WERI-Rb-1 (cell line): ENCODE measurements around the gene CTSA.

ENCODE experiments used
- DNase-seq: peaks from one replicate; pipeline ENCODE4 v3.0.0-alpha.2; 2020
- H3K27ac ChIP-seq: fragments of 250-450 bp; sonication (Bioruptor Pico); 2 replicates; pipeline ENCODE4 v1.5.1; 2020; ENCODE audit warnings: mild to moderate bottlenecking, moderate library complexity
- H3K27me3 ChIP-seq: fragments of 250-450 bp; sonication (Bioruptor Pico); 2 replicates; pipeline ENCODE4 v1.5.1; 2021; ENCODE audit warnings: mild to moderate bottlenecking, low read depth, moderate library complexity; ENCODE audit not compliant: insufficient read depth, severe bottlenecking
- H3K36me3 ChIP-seq: fragments of 250-450 bp; sonication (Bioruptor Pico); 2 replicates; pipeline ENCODE4 v1.5.1; 2020; ENCODE audit warnings: mild to moderate bottlenecking, moderate library complexity
- H3K4me3 ChIP-seq: 2 replicates; pipeline ENCODE4 v1.5.1; 2011; ENCODE audit warnings: low read depth, mild to moderate bottlenecking, control low read depth, low read length
- H3K9me3 ChIP-seq: fragments of 250-450 bp; sonication (Bioruptor Pico); 2 replicates; pipeline ENCODE4 v1.5.1; 2021; ENCODE audit warnings: mild to moderate bottlenecking, moderate library complexity; ENCODE audit not compliant: severe bottlenecking
- TF ChIP-seq, protein P1 (sequence below): IDR thresholded peaks from 2 replicates; pipeline ENCODE4 v1.5.1; 2011; ENCODE audit warnings: low read depth, mild to moderate bottlenecking, control low read depth, inconsistent platforms, low read length

Gene CTSA

DNA sequence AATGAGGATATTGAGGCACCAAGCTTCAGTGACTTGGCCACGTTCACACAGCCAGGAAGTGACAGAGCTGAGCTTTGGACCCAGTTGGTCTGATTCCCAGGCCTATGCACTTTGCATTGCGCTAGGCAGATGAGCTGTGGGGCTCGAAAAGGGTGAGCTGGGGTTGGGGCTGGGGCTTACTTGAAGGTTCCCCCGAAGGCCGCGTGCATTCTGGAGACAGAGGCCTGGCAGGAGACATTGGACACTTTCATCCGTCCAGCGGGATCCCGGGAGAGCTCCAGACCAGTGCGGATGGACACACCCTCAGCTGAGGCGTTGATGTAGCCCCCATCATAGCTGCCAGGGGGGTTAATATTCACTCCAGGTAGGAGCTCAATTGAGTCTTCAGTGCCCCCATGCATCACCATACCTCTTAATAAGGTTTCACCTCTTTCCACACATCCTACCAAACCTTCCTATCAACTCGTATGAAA, 18.2 kb downstream of the CTSA start:
- TF ChIP-seq, protein P1, sequence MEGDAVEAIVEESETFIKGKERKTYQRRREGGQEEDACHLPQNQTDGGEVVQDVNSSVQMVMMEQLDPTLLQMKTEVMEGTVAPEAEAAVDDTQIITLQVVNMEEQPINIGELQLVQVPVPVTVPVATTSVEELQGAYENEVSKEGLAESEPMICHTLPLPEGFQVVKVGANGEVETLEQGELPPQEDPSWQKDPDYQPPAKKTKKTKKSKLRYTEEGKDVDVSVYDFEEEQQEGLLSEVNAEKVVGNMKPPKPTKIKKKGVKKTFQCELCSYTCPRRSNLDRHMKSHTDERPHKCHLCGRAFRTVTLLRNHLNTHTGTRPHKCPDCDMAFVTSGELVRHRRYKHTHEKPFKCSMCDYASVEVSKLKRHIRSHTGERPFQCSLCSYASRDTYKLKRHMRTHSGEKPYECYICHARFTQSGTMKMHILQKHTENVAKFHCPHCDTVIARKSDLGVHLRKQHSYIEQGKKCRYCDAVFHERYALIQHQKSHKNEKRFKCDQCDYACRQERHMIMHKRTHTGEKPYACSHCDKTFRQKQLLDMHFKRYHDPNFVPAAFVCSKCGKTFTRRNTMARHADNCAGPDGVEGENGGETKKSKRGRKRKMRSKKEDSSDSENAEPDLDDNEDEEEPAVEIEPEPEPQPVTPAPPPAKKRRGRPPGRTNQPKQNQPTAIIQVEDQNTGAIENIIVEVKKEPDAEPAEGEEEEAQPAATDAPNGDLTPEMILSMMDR: no peak
- no peaks in the 10 kb centered on the region; the same call in 1 of the 2 replicates for H3K36me3 ChIP-seq
- no peak overlapping the region for H3K4me3 ChIP-seq
- no peaks in the 10 kb centered on the region for H3K9me3 ChIP-seq
- H3K27ac ChIP-seq: no peak overlapping the region
- no peak for DNase-seq
- no peaks in the 10 kb centered on the region for H3K27me3 ChIP-seq

DNA sequence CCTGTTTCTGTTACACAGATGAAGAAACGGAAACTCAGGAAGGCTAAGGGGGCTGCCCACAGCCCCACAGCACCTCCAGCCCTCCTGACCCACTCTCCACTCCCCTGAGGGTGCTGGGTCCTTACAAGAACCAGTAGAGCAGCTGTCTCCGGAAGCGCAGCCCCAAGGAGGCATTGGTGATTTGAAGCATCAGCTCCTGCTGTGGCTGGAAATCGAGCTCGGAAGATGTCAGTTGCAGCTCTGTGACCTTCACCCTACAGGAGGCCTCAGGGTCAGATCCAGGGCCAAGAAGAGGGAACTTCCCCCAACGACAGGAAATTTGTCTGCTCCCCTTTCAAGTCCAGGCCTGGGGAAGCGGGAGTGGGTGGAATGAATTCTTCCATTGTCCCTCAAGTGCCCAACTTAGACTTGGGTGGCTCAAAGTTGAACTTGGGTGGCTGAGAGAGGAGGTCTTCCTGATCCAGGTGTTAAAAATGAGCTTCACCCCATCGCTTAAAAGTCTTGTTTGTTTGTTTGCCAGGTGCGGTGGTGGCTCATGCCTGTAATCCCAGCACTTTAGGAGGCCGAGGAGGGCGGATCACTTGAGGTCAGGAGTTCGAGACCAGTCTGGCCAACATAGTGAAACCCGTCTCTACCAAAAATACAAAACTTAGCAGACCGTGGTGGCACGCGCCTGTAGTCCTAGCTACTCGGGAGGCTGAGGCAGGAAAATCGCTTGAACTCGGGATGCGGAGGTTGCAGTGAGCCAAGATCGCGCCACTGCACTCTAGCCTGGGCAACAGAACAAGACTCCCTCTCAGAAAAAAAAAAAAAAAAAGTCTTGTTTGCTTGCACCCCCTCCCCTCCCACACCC, 18.9 kb downstream of the CTSA start:
- Histone ChIP-seq H3K9me3 (no peaks in the 10 kb centered on the region), H3K27ac (no peak overlapping the region), H3K36me3 (no peaks in the 10 kb centered on the region; the same call in 1 of the 2 replicates), H3K27me3 (no peaks in the 10 kb centered on the region), H3K4me3 (no peak overlapping the region)
- DNase-seq: no peak
- TF ChIP-seq, protein P1: no peak

DNA sequence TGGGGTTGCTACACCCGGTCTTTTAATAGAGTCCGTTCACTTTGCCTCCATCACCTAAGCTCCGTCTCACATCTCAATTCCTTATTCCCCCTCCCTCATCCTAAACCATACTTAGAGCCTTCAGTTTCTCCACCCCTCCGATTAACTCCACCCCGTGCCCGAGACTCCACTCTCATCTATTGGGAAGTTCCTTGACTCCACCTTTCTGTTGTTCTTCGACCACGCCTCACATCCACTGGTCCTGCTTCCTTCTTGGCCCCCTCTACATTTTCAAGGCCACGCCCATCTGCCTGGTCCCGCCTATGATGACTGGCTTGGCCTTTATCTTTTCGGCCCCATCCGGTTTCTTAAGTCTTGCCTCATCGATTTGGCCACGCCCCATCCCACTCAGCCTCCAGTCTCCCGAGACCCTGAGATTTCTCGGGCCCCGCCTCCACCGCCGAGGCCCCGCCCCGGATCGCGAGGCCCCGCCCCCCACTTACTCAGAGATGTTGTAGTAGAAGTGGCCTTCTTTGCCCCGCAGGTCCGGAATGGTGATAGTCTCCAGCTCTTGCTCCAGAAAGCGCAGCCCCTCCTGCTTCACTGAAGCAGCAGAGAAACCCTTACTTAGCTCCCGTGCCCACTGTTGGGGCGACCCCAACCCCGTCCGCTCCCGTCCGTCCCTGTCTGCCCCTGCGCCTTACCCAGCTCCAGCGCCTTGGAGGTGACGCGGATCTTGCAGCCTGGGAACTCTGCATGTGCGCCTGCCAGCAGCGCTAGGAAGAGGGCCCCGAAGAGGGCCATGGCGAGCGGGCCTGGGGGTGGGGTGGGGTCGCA, 19.7 kb downstream of the CTSA start:
- Histone ChIP-seq H3K9me3 (no peaks in the 10 kb centered on the region), H3K36me3 (no peaks in the 10 kb centered on the region; the same call in 1 of the 2 replicates), H3K27me3 (no peaks in the 10 kb centered on the region), H3K4me3 (no peak overlapping the region), H3K27ac (no peak overlapping the region)
- TF ChIP-seq, protein P1: no peak
- DNase-seq: peak; percentile 35

DNA sequence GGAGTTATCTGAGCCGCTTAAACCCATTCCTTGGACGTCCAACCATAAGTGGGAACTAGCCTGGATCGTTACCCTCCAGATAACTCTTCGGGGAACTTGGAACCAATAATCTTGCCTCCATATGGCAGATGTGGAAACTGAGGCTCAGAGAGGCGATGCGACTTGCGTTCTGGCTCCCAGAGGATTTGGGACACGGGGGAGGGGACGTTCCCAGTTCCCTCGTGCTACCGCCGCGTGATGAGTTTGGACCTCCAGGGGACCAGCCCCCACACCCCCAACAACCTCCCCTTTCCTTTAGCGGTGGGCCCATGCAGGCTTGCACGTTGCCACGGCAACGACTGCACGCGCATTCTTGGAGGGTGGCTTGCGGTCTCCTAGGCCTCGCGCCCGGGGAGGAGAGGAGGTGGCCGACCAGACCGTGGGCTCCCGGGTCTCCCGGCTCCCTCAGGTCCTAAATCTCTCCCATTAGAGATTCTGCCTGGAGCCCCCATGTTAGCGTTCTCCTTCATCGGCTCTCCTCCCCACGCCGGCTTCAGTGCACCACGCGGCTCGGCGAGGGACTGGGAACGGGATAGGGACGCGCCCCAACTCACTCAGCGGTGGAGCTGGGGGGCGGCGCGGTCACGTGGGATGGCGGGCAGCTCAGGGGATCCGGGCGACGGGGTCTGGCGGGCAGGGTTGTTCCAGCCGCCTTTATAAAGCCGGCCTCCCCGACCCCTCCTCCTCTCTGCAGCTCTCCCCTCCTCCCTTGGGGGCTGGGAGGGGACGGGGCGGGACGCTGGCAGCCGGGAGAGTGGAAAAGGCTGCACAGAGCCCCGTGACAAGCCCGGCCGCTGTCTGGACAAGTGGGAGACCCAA, 20.6 kb downstream of the CTSA start, which contains the start of gene PLTP:
Gene PLTP (minus strand): TSS at position 670 of the 858 bp plus-strand sequence. CDS start 703 bp downstream, outside the sequence.
- Histone ChIP-seq H3K4me3 (peak within 1 kb of the TSS; percentile 50), H3K27ac (peak within 1 kb of the TSS; percentile 55), H3K36me3 (no peaks in the 10 kb centered on the region; the same call in 1 of the 2 replicates), H3K9me3 (no peaks in the 10 kb centered on the region), H3K27me3 (no peaks in the 10 kb centered on the region)
- peak; percentile 78 for DNase-seq
- TF ChIP-seq, protein P1: no peak

DNA sequence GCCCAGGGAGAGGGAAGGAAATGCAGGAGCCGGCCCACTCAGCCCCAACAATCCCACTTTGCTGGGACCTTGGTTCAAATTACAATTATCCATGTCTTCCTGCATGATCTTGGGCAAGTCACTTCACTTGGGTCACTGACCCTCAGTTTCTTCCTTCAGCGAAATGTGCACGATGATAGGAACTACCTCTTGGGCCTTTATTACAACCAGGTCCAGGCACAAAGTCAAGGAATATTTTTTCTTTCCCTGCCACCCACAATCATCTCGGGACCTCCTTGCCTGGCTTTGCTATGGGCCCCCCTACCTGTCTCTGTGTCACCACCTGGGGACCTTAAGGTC, 21.2 kb downstream of the CTSA start:
- H3K27me3 ChIP-seq: no peaks in the 10 kb centered on the region
- TF ChIP-seq, protein P1: no peak
- no peak for DNase-seq
- H3K9me3 ChIP-seq: no peaks in the 10 kb centered on the region
- peak overlapping the region; percentile 55 for H3K27ac ChIP-seq
- H3K4me3 ChIP-seq: peak overlapping the region; percentile 50
- no peaks in the 10 kb centered on the region; the same call in 1 of the 2 replicates for H3K36me3 ChIP-seq
